GM19025 (cell line): Measurements from ENCODE around the gene TYRP1.

Experiments
- ATAC-seq: cut with Tn5 transposase; IDR thresholded peaks from one replicate; pipeline ENCODE4 v1.9.1; 2021; ENCODE audit warnings: mild to moderate bottlenecking, low read depth, moderate library complexity; ENCODE audit not compliant: unreplicated experiment

The TYRP1 gene

GRCh38 chr9:12730198-12730597 is 37.0 kb downstream of the TYRP1 start:
- no peak for ATAC-seq

DNA sequence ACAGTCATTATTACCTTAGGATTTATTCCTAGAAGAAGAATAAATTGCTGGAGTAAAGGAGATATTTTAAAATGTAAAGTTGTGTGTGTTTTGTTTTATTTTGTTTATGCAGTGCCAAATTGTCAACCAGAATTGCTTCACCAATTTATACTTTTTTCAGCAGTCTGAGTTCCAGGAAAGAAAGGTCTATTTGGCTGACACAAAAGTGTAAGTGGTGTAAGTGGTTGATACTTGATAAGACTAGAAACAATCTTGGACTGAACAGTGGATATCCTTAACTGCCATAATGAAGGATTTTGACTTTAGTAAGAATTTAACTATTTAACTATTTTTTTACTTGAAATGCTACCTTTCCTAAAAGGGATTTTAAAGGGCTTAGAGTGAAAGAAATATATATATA is 37.7 kb downstream of the TYRP1 start:
- no peak for ATAC-seq

GRCh38 chr9:12732971-12733370 is 39.8 kb downstream of the TYRP1 start:
- no peak for ATAC-seq

DNA sequence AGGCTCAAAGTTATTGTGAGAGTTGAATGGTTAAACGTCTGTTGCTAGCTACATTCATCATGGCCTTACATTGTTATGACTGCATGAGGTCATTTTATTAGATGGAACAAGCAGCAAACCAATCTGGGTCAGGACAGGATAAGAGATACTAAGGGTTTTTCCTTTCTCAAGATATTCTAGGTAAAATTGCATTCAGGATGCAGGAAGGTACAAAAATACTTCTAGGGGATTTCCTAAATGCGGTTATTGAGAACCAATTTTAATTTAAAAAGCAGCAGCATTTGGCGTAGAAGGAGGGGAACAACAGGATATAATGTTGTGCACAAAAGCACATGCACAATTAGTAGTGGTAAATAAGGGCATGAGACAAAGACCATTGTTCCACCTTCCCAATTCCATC is 42.5 kb downstream of the TYRP1 start:
- ATAC-seq, result no peak

- ATAC-seq, result no peak
These were observed 44.7 kb downstream of the TYRP1 start for GRCh38 chr9:12737871-12738270.

DNA sequence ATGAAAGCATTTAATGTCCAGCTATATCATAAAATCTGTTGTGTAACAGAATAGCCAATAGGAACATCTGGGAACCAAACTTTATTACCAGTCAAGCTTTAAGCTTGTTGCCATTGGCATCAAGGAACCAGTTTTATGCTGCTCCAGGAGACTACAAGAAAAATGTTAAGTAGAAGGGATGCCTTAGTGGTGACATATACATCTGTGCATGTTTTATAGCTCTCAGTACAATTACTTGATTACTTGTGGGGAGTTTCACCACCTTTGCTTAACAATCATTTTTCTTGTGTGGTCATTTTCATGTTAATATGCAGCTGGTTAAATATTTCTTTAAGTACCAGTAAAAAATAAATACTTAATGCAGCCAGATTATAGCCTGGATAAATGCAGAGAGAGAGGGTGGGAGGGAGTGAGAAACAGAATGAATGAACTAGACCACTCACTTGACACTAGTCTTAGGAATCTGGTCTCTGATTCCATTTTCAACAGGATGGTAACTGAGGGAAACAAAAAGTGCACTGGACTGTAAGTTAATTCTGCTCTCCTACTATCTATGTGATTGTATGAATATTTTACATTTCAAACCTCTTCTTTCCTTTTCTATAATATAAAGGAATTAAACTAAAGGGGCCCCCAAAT is 45.9 kb downstream of the TYRP1 start:
- ATAC-seq, result no peak

- no peak for ATAC-seq
These were observed 47.7 kb downstream of the TYRP1 start for GRCh38 chr9:12740845-12741244.

- ATAC-seq, result no peak
These were observed 54.8 kb downstream of the TYRP1 start for GRCh38 chr9:12748016-12748415.

GRCh38 chr9:12748954-12749353 is 55.8 kb downstream of the TYRP1 start:
- ATAC-seq, result no peak

GRCh38 chr9:12753931-12754330 is 60.7 kb downstream of the TYRP1 start:
- ATAC-seq, result no peak

DNA sequence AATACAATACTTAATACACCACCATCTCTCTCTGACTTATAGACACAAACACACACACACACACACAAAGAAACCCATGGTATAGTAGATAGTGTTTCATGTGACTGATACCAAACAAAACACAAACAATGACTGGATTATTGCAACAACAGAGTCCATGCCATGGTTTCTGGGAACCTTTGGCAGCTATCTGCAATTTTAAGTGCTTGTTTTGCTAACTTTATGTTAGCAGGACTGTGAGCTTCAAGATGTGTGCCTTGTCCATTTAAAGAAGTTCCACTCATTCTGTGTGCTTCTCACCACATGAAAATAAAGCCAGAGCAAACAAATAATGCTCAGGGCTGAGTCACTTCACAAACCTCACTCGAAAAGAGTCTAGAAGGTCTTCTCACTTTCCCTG is 66.6 kb downstream of the TYRP1 start:
- ATAC-seq, result no peak
